HepG2 (cell line): Measurements from ENCODE around the gene CPPED1. TPM values are rescaled to one million over a fixed set of nuclear protein-coding genes. Genes with fewer than 3 reads are reported as not detected.
A peak's percentile ranks its signal among the peaks of the same experiment; 100 is the strongest.

ENCODE experiments used
- NR2F1 ChIP-seq, 2 experiments: fragments of 450-650 bp in 1 of 2; formaldehyde crosslinking in 1 of 2; IDR thresholded peaks; 2 replicates each; pipeline versions ENCODE4 v1.5.0 to v1.6.1; 2016 to 2020; ENCODE audit warnings: mild to moderate bottlenecking in 1 of 2, missing compliant biosample characterization in 1 of 2, missing genetic modification reagents in 1 of 2, moderate library complexity in 1 of 2
- POGZ ChIP-seq: sonication (generic); formaldehyde crosslinking; IDR thresholded peaks from 2 replicates; pipeline ENCODE4 v1.4.0; 2020; ENCODE audit warnings: mild to moderate bottlenecking, missing genetic modification reagents
- TAF1 ChIP-seq: sonication (generic); formaldehyde crosslinking; IDR thresholded peaks from 2 replicates; pipeline ENCODE4 v1.4.0; 2020; ENCODE audit warnings: missing genetic modification reagents
- ZBTB39 ChIP-seq: sonication (generic); formaldehyde crosslinking; IDR thresholded peaks from 2 replicates; pipeline ENCODE4 v1.5.0; 2020; ENCODE audit warnings: missing genetic modification reagents
- ZNF691 ChIP-seq: sonication (generic); formaldehyde crosslinking; IDR thresholded peaks from 2 replicates; pipeline ENCODE4 v1.4.0; 2020; ENCODE audit warnings: missing genetic modification reagents, low read depth, mild to moderate bottlenecking, borderline replicate concordance
- ZNF710 ChIP-seq: sonication (generic); formaldehyde crosslinking; IDR thresholded peaks from 2 replicates; pipeline ENCODE4 v1.5.0; 2020; ENCODE audit warnings: mild to moderate bottlenecking, missing genetic modification reagents, borderline replicate concordance
- polyA plus RNA-seq, 8 experiments: library from polyadenylated mRNA; depleted of rRNA in 3 of 8; stranded (reverse) in 7 of 8; unstranded in 1 of 8; fragments of >200 nt; fragmentation: Illumina TruSeq in 4 of 8; extraction: Trizol in 4 of 8; gene quantifications; 2 replicates each; pipeline versions ENCODE4 v1.2.1 to v1.2.3, GENCODE V29; 2011 to 2016; ENCODE audit warnings: low read depth in 4 of 8, missing spikeins in 1 of 8, mixed read lengths in 1 of 8; ENCODE audit not compliant: insufficient read depth in 1 of 8
- total RNA-seq, 5 experiments: library from RNA; depleted of rRNA; stranded (reverse); fragments of >200 nt; fragmentation: Illumina TruSeq; extraction: Trizol; gene quantifications; 2 replicates each; pipeline ENCODE4 v1.2.3, GENCODE V29; 2016; ENCODE audit warnings: low read depth in 1 of 5
- TF ChIP-seq, protein P1 (sequence below): sonication (generic); formaldehyde crosslinking; IDR thresholded peaks from 2 replicates; pipeline ENCODE4 v1.5.0; 2020; ENCODE audit warnings: mild to moderate bottlenecking, missing genetic modification reagents
- TF ChIP-seq, protein P2 (sequence below): sonication (generic); formaldehyde crosslinking; IDR thresholded peaks from 2 replicates; pipeline ENCODE4 v1.8.1; 2023; ENCODE audit warnings: mild to moderate bottlenecking, missing genetic modification reagents, borderline replicate concordance
- TF ChIP-seq, protein P3 (sequence below): sonication (generic); formaldehyde crosslinking; IDR thresholded peaks from 2 replicates; pipeline ENCODE4 v1.8.1; 2023; ENCODE audit warnings: mild to moderate bottlenecking, moderate library complexity, missing genetic modification reagents

The CPPED1 gene
- total and polyA plus RNA-seq, 2 of the 13 experiments (the other 11 are each of a cell fraction or from before 2014, with no cell fraction given) = 66.6 to 71.3 TPM

DNA sequence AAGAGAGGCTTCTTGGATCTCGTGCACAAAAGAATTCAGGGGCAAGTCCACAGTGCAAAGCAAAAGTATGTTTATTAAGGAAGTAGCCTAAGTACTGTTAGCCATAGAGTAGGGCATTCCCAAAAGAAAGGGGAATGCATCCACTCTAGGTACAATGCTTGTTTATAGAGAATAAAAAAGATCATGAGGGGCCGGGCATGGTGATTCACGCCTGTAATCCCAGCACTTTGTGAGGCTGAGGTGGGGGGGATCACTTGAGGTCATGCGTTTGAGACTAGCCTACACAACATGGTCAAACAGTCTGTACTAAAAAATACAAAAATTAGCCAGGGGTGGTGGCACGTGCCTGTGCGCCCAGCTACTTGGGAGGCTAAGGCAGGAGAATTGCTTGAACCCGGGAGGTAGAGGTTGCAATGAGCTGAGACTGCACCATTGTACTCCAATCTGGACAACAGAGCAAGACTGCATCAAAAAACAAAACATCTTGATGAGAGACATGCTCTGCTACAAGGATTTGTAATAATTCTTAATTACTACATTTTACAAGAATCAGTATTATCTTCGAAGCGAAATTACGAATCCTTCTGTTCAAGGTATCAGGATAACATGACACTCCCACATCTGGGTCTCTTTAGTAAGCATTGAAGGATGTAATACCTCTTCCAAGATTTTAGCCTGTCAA is 191.6 kb downstream of the CPPED1 start (continued):
- no peak for TF ChIP-seq TAF1
- no peak for TF ChIP-seq ZNF691
- TF ChIP-seq NR2F1 (CRISPR knock-in tag; IDR thresholded peaks at IDR 0.05) = no peak
- TF ChIP-seq, protein P1, sequence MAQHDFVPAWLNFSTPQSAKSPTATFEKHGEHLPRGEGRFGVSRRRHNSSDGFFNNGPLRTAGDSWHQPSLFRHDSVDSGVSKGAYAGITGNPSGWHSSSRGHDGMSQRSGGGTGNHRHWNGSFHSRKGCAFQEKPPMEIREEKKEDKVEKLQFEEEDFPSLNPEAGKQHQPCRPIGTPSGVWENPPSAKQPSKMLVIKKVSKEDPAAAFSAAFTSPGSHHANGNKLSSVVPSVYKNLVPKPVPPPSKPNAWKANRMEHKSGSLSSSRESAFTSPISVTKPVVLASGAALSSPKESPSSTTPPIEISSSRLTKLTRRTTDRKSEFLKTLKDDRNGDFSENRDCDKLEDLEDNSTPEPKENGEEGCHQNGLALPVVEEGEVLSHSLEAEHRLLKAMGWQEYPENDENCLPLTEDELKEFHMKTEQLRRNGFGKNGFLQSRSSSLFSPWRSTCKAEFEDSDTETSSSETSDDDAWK (CRISPR knock-in tag) = no peak
- TF ChIP-seq POGZ (CRISPR knock-in tag) = no peak
- TF ChIP-seq, protein P2, sequence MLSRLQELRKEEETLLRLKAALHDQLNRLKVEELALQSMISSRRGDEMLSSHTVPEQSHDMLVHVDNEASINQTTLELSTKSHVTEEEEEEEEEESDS = no peak
- 0 out of 2 replicates have a peak, but pooled peaks have one; percentile 1 for TF ChIP-seq ZNF710 (CRISPR knock-in tag)
- 0 out of 2 replicates have a peak, but pooled peaks have one; percentile 54 for TF ChIP-seq ZBTB39 (CRISPR knock-in tag)
- TF ChIP-seq, protein P3, sequence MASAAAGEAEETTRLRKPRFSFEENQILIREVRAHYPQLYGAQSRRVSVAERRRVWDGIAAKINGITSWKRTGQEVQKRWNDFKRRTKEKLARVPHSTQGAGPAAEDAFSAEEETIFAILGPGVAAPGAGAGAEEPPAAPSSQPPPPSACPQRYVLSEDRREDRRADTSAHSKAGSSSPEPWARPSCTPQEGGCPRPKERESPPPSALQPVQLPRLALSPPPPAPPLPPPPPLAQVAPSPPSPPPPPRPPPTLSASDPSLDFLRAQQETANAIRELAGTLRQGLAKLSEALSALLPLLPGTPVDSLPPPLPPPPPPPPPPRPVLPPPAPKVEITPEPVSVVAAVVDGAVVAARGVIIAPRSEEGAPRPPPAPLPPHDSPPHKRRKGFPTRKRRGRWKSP (CRISPR knock-in tag) = peak; percentile 64; the same call in 1 of the 2 replicates
